Nephron progenitor cell (in vitro differentiated cells): Measurements from ENCODE around the gene MYO1G.

ENCODE experiments used
- DNase-seq: peaks from one replicate; pipeline ENCODE4 v3.0.0; 2021
- H3K27ac Mint-ChIP-seq: 2 replicates; pipeline ENCODE4 v1.8.0; 2021; ENCODE audit warnings: mild to moderate bottlenecking, moderate library complexity, mixed read lengths
- H3K27me3 Mint-ChIP-seq: 2 replicates; pipeline ENCODE4 v1.8.0; 2021; ENCODE audit warnings: mild to moderate bottlenecking, low read depth, mixed read lengths; ENCODE audit not compliant: poor library complexity
- H3K36me3 Mint-ChIP-seq: 2 replicates; pipeline ENCODE4 v1.8.0; 2021; ENCODE audit warnings: low read depth, mixed read lengths
- H3K4me1 Mint-ChIP-seq: 2 replicates; pipeline ENCODE4 v1.8.0; 2021; ENCODE audit warnings: mixed read lengths
- H3K4me3 Mint-ChIP-seq: 2 replicates; pipeline ENCODE4 v1.8.0; 2021; ENCODE audit warnings: mild to moderate bottlenecking, moderate library complexity, mixed read lengths
- H3K9me3 Mint-ChIP-seq: 2 replicates; pipeline ENCODE4 v1.8.0; 2021; ENCODE audit warnings: mild to moderate bottlenecking, moderate library complexity, mixed read lengths
- CTCF ChIP-seq: fragments of 200-600 bp; sonication (generic); IDR thresholded peaks from 2 replicates; pipeline ENCODE4 v1.5.0; 2021; ENCODE audit warnings: antibody characterized with exemption

MYO1G gene

DNA sequence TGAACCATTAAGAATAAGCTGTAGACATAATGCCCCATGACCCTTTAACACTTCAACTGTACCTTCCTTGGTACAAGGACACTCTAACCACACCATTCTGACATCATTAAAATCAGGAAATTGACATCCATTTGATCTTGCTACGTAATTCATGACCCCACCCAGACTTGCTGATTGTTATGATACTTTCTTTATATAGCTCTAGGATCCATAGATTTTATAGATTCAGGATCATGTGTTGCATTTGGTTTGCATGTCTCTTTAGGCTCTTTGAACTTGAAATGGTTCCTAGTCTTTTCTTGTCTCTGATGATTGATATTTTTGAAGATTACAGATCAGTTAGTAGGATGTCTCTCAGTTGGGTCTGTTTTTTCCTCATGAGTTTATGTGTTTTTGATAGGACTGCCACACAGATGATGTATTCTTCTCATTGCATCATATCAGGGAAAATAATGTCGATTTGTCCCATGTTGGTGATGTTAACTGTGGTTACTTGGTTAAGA is 34.7 kb upstream of the MYO1G start:
- TF ChIP-seq CTCF, result no peak
- Mint-ChIP-seq H3K4me1 (peaks cover 13% of the 10 kb centered on the region), H3K4me3 (no peak overlapping the region), H3K9me3 (peaks cover 21% of the 10 kb centered on the region), H3K27me3 (no peaks in the 10 kb centered on the region), H3K36me3 (peaks cover 51% of the 10 kb centered on the region), H3K27ac (no peak overlapping the region)
- no peak for DNase-seq

DNA sequence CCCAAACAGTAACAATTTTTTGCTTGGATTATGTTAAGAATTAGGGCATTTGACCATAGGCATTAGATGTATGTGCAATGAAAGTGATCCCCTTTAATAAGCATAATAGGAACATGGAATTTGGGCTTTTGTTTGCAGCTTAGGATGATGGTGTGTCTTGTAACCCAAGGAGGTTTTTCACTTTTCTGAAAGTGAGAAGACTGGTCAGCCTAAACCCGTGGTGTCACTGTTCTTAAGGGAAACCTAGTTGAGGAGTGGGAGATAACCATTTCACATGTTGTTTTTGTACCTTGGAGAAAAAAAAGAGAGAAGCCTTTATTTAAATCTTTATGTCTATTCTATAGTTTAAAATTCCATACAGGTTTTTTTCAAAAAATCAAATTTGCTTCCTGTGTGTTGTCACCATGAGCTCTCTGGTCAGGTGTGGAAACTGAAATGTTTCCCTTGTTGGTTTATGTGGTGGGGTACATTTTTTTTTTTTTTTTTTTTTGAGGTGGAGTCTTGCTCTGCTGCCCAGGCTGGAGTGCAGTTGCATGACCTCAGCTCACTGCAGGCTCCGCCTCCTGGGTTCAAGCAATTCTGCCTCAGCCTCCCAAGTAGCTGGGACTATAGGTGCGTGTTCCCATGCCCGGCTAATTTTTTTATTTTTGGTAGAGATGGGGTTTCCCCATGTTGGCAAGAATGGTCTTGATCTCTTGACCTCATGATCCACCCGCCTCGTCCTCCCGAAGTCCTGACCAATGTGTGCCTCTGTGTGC is 28.9 kb upstream of the MYO1G start:
- DNase-seq, result no peak
- no peak for TF ChIP-seq CTCF
- Mint-ChIP-seq H3K4me3 (no peak overlapping the region), H3K36me3 (peaks cover 22% of the 10 kb centered on the region), H3K9me3 (no peaks in the 10 kb centered on the region), H3K27ac (no peak overlapping the region), H3K27me3 (no peaks in the 10 kb centered on the region), H3K4me1 (peaks cover 10% of the 10 kb centered on the region)

DNA sequence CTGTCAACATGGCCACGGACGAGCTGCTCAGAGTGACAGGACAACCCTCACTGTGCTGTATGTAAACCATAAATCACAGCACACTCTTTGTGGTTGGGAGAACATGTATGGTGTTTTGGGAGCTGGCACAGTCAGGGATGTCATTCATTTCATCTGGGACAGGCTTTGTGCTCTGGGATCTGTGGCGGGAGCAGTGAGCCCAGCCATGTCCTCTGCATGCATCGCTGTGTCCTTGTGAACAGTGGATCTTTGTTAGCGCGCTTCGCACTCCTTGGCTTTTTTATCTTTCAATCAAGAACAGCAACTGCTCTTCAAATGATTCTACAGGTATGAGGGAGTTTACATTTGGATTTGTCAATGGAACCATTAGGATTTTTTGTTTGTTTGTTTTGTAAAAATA is 28.3 kb upstream of the MYO1G start:
- Mint-ChIP-seq H3K27me3 (no peaks in the 10 kb centered on the region), H3K4me1 (peaks cover 10% of the 10 kb centered on the region), H3K36me3 (peaks cover 16% of the 10 kb centered on the region), H3K4me3 (no peak overlapping the region), H3K9me3 (no peaks in the 10 kb centered on the region), H3K27ac (peak overlapping the region; percentile 8)
- no peak for TF ChIP-seq CTCF
- no peak for DNase-seq

DNA sequence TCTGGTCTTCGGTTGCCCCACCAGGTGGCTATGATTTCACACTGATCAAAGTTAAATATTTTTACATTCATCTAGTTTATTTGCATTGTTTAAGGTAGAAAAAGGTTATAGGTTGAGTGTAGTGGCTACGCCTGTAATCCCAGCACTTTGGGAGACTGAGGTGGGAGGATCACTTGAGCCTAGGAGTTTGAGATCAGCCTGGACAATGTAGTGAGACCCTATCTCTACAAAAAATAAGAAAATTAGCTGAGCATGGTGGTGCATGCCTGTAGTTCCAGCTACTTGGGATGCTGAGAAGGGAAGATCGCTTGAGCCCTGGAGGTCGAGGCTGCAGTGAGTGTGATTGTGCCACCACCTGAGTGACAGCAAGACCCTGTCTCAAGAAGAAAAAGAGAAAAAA is 25.0 kb upstream of the MYO1G start:
- TF ChIP-seq CTCF, result no peak
- Mint-ChIP-seq H3K4me1 (peaks cover 26% of the 10 kb centered on the region), H3K4me3 (no peak overlapping the region), H3K9me3 (no peaks in the 10 kb centered on the region), H3K27me3 (no peaks in the 10 kb centered on the region), H3K36me3 (peaks cover 16% of the 10 kb centered on the region), H3K27ac (no peak overlapping the region)
- DNase-seq, result no peak

GRCh38 chr7:45001826-45002225 is 23.0 kb upstream of the MYO1G start:
- Mint-ChIP-seq H3K27me3 (no peaks in the 10 kb centered on the region), H3K36me3 (peaks cover 8% of the 10 kb centered on the region), H3K4me3 (peak overlapping the region; percentile 23), H3K27ac (no peak overlapping the region), H3K4me1 (peaks cover 22% of the 10 kb centered on the region), H3K9me3 (no peaks in the 10 kb centered on the region)
- no peak for DNase-seq
- TF ChIP-seq CTCF, result no peak

- H3K27ac Mint-ChIP-seq, result peak overlapping the region; percentile 1
- H3K36me3 Mint-ChIP-seq, result peaks cover 8% of the 10 kb centered on the region
- no peak for TF ChIP-seq CTCF
- no peak for DNase-seq
- no peaks in the 10 kb centered on the region for H3K27me3 Mint-ChIP-seq
- H3K4me3 Mint-ChIP-seq, result peak overlapping the region; percentile 94
- H3K9me3 Mint-ChIP-seq, result no peaks in the 10 kb centered on the region
- H3K4me1 Mint-ChIP-seq, result peaks cover 22% of the 10 kb centered on the region
Observed at GRCh38 chr7:45001138-45001694, 22.4 kb upstream of the MYO1G start.
